DND-41 (cell line): ENCODE results near the gene LHFPL2.

Experiments used
- EZH2 ChIP-seq: IDR thresholded peaks from 3 replicates; pipeline ENCODE4 v1.6.1; 2012; ENCODE audit warnings: borderline replicate concordance, low read depth, mild to moderate bottlenecking, moderate library complexity, low read length, inconsistent platforms; ENCODE audit not compliant: severe bottlenecking
- TF ChIP-seq, protein P1 (sequence below): IDR thresholded peaks from 2 replicates; pipeline ENCODE4 v1.5.1; 2012; ENCODE audit warnings: borderline replicate concordance, low read length, moderate library complexity, mild to moderate bottlenecking; ENCODE audit not compliant: poor library complexity, severe bottlenecking; ENCODE audit errors: extremely low read depth

DNA sequence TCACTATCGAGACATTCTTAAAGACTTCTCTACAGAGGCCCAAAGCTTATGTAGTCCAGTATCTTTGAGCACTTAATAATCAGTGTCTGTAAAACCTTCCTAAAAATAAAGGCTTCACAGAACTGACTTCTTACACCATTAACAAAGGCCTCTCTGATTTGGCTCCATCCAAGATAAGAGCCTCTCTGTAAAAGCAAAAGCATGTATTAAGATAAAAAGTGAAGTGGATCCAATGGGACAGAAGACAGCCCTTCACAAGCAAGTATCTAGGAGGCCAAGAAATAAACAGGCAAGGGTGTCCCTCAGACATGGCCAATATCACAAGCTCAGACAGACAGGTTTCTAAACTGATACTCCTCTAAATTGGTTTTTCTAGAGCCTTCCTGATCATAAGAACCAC is 11.9 kb downstream of the LHFPL2 start:
- TF ChIP-seq, protein P1, sequence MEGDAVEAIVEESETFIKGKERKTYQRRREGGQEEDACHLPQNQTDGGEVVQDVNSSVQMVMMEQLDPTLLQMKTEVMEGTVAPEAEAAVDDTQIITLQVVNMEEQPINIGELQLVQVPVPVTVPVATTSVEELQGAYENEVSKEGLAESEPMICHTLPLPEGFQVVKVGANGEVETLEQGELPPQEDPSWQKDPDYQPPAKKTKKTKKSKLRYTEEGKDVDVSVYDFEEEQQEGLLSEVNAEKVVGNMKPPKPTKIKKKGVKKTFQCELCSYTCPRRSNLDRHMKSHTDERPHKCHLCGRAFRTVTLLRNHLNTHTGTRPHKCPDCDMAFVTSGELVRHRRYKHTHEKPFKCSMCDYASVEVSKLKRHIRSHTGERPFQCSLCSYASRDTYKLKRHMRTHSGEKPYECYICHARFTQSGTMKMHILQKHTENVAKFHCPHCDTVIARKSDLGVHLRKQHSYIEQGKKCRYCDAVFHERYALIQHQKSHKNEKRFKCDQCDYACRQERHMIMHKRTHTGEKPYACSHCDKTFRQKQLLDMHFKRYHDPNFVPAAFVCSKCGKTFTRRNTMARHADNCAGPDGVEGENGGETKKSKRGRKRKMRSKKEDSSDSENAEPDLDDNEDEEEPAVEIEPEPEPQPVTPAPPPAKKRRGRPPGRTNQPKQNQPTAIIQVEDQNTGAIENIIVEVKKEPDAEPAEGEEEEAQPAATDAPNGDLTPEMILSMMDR = no peak
- TF ChIP-seq EZH2 = no peak
